ENCODE results near the gene KIAA0408. TPM values are rescaled to one million over a fixed set of nuclear protein-coding genes. Genes with fewer than 3 reads are reported as not detected.

The KIAA0408 gene
- total and polyA plus RNA-seq, 12 donors = 0.18 to 8.6 (median 2.4) TPM

DNA sequence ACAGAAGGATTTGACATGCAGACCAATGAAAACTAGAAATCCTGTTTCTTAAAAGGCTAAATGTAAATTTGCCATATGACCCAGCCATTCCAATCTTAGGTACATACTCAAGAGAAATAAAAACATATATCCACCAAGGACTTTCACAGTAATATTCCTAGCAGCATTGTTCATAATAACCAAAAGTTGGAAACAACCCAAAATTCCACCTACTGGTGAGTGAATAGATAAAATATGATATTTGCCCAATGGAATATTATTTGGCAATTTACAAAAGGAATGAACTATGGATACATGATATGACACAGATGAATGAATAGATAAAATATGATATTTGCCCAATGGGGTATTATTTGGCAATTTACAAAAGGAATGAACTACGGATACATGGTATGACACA lies 37.3 kb upstream of the KIAA0408 start:
- Histone ChIP-seq H3K27ac (no peak overlapping the region), H3K9me3 (replicated peaks in 1 of 3) (no peaks in the 10 kb centered on the region), H3K4me3 (no peak overlapping the region), H3K36me3 (replicated peaks in 1 of 2) (no peaks in the 10 kb centered on the region), H3K4me1 (replicated peaks in 1 of 2) (no peaks in the 10 kb centered on the region), H3K27me3 (no peaks in the 10 kb centered on the region)
- WGBS, 4 donors = 86 to 96% (median 92%) methylated on average over 1 of the region's 1 CpG
- no peak for TF ChIP-seq POLR2A (IDR thresholded peaks at IDR 0.05)
- TF ChIP-seq, protein P1, sequence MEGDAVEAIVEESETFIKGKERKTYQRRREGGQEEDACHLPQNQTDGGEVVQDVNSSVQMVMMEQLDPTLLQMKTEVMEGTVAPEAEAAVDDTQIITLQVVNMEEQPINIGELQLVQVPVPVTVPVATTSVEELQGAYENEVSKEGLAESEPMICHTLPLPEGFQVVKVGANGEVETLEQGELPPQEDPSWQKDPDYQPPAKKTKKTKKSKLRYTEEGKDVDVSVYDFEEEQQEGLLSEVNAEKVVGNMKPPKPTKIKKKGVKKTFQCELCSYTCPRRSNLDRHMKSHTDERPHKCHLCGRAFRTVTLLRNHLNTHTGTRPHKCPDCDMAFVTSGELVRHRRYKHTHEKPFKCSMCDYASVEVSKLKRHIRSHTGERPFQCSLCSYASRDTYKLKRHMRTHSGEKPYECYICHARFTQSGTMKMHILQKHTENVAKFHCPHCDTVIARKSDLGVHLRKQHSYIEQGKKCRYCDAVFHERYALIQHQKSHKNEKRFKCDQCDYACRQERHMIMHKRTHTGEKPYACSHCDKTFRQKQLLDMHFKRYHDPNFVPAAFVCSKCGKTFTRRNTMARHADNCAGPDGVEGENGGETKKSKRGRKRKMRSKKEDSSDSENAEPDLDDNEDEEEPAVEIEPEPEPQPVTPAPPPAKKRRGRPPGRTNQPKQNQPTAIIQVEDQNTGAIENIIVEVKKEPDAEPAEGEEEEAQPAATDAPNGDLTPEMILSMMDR (IDR thresholded peaks at IDR 0.05) = no peak
- intact Hi-C loops (cut with DNase I) = no loop called here
- no peak for DNase-seq

DNA sequence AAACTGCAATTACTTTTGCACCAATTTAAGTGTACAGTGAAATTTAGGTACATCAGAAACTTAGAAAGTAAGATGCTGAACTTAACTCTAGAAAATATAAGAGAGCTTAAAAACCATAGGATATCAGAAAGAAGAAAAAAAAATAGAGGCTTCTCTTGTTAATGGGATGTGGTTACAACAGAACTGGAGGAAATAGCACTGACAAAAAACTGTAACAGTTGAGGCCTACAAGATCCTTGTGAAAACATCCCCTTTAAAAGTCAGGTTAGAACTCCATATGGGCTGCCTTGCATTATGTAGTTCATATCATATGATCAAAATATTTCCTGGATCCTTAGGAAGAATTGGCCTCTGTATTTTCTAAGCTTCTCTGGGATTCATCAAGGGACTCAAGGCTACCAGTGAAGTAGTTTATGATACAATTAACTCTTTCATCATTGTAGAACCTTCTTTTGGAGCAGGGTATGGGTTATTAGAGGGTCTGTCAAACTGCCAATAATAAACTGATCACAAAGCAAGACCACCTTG lies 35.1 kb upstream of the KIAA0408 start:
- TF ChIP-seq POLR2A (IDR thresholded peaks at IDR 0.05) = no peak
- TF ChIP-seq, protein P1 (IDR thresholded peaks at IDR 0.05) = no peak
- no peak for DNase-seq
- intact Hi-C loops (cut with DNase I) = no loop called here
- Histone ChIP-seq H3K36me3 (replicated peaks in 1 of 2) (no peaks in the 10 kb centered on the region), H3K9me3 (replicated peaks in 1 of 3) (no peaks in the 10 kb centered on the region), H3K4me1 (replicated peaks in 1 of 2) (no peaks in the 10 kb centered on the region), H3K27ac (no peak overlapping the region), H3K4me3 (no peak overlapping the region), H3K27me3 (no peaks in the 10 kb centered on the region)

DNA sequence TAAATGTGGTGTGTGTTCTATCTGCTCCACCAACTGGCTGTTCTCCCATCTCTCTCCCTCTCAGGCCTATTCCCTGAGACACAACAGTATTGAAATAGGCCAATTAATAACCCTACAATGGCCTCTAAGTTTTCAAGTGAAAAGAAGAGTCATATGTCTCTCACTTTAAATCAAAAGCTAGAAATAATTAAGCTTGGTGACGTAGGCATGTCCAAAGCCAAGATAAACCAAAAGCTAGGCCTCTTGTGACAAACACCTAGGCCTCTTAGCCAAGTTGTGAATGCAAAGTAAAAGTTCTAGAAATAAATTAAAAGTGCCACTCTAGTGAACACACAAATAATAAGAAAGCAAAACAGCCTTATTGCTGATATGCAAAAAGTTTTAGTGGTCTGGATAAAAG lies 30.1 kb upstream of the KIAA0408 start:
- WGBS, 4 donors = 96 to 100% (median 98%) methylated on average over 1 of the region's 1 CpG

DNA sequence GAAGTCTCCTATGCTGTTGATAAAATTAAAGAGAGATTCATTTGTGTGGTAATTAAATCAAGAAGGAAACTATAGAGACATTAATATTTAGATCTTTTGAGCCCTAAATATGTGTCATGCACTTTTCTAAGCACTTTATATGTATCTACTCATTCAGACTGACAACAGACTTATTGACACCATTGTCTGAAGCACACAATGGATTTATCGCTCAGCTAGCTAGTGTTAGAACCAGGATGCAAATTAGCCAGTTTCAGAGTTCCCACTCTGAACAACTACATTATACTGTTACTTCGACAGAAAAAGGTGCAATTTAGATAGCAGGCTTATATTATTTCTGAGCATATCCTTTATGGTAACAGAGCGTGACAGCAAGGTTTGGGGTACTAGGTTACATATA lies 27.7 kb upstream of the KIAA0408 start:
- intact Hi-C loops (cut with DNase I) = no loop called here
- Histone ChIP-seq H3K4me1 (replicated peaks in 1 of 2) (peaks cover 4 to 26% of the 10 kb centered on the region in 2 donors), H3K27ac (no peak overlapping the region), H3K4me3 (no peak overlapping the region), H3K36me3 (replicated peaks in 1 of 2) (no peaks in the 10 kb centered on the region), H3K27me3 (no peaks in the 10 kb centered on the region), H3K9me3 (replicated peaks in 1 of 3) (no peaks in the 10 kb centered on the region)
- 90 to 95% (median 93%) methylated on average over 3 of the region's 3 CpGs for WGBS, 4 donors
- TF ChIP-seq, protein P1 (IDR thresholded peaks at IDR 0.05) = no peak
- TF ChIP-seq POLR2A (IDR thresholded peaks at IDR 0.05) = no peak
- DNase-seq = no peak

More for the DNA sequence above, 30.1 kb upstream of the KIAA0408 start:
- H3K36me3 ChIP-seq (replicated peaks in 1 of 2) = no peaks in the 10 kb centered on the region
- no peak for DNase-seq
- intact Hi-C loops (cut with DNase I) = no loop called here
- no peaks in the 10 kb centered on the region for H3K9me3 ChIP-seq (replicated peaks in 1 of 3)
- H3K27ac ChIP-seq = no peak overlapping the region
- TF ChIP-seq POLR2A (IDR thresholded peaks at IDR 0.05) = no peak
- TF ChIP-seq, protein P1 (IDR thresholded peaks at IDR 0.05) = no peak
- H3K4me1 ChIP-seq (replicated peaks in 1 of 2) = peaks cover 4 to 11% of the 10 kb centered on the region in 2 donors
- no peaks in the 10 kb centered on the region for H3K27me3 ChIP-seq
- H3K4me3 ChIP-seq = no peak overlapping the region
